NCI-H526 treated with DMSO at 0.1 percent for 48 hours (cell line): Measurements from ENCODE around the gene RANBP3L.
"Not testable (repeated sequence)": the region's sequence is repeated elsewhere in the genome, so short reads cannot be mapped to it uniquely, and the experiment has no call there.

Source experiments
- DNase-seq: peaks from one replicate; lab custom pipeline; 2025; lab: John Stamatoyannopoulos, UW

RANBP3L gene

DNA sequence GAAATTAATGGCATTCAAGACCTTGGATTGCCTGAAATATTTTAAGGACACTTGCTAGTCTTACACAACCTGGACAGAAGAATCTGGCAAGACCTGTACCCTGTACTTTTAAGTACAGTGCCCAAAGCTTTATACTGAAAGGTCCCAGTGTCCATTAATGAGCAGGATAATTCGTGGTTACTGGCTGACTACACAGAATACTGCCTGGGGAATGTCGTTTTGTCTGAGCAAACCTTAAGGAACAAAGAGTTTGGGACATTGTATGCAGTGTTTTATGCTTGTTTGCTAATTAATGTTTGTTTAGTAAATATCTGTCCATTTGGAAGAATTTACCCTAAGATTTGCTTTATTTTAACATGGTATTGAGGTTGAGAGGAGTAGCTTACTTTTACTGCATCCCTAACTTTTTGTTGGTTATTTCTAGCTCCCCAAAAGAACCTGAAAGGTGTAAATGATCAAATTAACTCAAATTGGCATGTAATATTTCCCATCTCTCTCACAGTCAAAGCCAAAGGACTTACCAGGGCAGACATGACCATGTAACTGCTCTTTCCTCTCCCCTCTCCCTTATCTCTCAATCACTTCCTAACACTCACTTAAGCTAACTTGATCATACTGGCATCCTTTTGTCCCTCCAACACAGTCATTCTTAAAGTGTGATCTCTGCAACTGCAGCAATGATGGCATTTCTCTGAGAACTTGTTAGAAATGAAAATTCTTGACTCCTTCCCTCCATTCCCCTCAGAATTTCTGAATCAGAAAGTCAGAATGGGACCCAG is 15.7 kb downstream of the RANBP3L start:
- DNase-seq, result no peak

DNA sequence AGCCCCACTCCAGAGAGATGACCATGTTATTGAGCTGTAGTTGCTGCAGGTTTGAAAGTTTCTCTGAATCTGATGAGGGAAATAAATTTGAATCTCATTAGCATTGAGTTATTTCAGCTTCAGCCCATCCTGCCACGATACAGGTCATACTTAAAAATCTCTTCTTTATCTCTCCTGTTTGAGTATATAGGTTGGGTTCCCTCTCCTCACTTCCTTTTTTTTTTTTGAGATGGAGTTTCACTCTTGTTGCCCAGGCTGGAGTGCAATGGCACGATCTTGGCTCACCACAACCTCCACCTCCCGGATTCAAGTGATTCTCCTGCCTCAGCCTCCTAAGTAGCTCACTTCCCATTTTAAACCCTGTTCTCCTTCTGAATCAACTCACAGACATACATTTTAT is 17.9 kb downstream of the RANBP3L start:
- not testable (repeated sequence) for DNase-seq

DNA sequence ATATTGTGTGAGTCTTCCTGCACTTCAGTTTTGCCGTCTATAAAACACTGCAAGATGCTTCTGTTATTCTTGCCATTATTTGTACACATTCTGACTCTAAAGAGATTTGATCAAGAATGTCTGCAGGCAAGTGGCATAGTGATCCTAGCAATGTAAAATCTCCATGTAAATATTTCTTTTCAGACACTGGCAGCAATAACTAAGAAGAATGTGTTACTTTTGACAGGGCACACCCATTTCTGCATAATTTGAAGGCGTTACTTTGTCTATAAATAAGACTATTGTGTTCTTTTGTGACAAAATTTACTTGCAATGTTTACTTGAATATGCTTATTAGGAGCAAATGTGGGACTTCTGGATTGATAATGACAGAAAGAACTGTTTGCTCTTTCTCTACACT is 20.1 kb downstream of the RANBP3L start:
- DNase-seq, result no peak

DNA sequence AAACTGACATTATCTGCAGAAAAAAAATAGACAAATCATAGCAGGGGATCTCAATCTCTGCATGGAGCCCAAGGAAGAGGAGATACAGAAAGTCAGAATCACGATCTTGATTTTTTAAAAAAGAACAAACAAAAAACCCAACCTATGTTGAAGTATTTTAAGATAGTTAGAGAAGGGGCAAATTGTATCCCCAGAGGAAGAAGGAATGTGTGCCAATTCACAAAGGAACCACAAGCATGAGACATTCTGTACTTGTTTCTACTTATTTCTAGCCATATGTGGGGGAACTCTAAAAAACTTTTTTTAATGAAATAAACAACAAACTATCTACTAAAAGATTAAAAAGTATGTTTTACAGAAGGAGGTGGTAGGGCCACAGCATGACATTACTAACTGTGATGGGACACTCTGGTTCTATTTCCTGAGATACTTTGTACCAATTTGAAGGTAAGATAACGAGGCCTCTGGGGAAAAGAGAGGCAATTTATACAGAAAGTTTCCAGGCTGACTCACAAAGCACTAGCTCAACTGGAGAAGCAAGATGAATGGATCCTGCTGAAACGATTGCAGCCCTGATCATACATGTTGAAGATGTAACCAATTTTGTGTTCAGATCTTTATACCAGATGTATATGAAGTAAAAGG is 22.5 kb downstream of the RANBP3L start:
- DNase-seq, result no peak

DNA sequence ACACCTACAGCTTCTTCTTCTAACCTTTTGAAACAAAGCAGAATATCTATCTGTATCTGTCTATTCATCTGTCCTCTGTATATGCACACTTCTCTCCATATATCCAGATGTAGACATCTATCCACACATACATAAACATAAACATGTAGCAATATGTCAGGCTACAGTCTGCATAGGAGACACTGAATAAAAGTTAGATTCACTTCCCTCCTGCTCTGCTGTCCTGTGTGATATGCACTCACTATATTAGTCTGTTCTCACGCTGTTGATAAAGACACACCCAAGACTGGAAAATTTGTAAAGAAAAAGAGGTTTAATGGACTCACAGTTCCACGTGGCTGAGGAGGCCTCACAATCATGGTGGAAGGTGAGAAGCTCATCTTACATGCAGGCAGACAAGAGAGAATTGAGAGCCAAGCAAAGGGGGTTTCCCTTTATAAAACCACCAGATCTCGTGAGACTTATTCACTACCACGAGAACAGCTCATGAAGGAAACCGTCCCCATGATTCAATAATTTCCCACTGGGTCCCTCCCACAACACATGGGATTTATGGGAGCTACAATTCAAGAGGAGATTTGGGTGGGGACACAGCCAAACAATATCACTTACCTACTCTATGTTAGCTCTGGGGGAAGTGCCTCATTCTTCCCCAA is 24.1 kb downstream of the RANBP3L start:
- no peak for DNase-seq

DNA sequence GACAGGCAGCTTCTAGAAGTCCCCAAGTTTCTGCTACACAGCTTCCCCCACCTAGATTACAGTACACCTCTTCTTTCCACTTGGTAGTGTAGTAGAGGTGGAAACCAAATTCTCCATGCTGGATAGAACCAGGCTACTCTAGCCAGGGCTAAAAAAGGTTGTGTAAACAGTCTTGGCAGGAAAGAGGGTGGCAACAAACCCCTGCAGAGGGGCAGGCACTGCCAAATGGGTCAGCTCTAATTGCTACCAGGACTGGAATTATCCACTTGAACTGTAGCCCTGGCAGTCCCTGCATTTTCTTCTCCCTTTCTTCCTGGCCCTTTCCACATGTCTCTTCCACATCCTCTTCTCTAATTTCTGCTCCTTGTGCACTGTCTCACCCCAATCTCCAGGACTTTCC is 24.8 kb downstream of the RANBP3L start:
- DNase-seq, result no peak

DNA sequence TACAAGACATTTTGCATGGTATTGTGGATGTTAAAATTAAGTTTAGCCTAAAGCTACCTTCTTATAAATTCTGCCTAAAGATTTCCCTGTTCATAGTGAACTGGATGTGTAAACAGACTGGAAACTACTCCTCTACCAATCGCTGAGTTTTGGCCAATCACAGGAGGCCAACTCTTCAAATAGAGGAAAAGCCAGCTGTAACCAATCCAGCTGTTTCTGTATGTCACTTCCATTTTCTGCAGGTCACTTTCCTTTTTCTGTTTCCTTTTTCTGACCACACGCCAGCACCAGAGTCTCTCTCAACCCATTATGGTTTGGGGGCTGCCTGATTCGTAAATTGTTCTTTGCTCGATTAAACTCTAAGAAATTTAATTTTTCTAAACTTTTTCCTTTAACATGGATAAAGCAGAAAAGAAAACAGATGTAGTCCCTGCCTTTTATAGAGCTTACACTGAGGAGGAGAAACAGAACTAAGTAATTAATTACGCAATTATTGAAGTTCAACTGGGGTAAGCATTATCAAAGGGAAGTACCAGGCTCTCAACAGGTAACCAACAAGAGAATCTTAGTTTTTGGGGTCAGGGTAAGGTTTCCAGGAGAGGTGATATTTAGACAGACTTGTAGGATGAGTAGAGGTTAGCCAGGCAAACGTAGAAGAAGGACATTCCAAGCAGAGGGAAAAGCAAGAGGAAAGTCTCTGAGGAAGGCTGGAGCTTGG is 27.7 kb downstream of the RANBP3L start:
- DNase-seq, result no peak

DNA sequence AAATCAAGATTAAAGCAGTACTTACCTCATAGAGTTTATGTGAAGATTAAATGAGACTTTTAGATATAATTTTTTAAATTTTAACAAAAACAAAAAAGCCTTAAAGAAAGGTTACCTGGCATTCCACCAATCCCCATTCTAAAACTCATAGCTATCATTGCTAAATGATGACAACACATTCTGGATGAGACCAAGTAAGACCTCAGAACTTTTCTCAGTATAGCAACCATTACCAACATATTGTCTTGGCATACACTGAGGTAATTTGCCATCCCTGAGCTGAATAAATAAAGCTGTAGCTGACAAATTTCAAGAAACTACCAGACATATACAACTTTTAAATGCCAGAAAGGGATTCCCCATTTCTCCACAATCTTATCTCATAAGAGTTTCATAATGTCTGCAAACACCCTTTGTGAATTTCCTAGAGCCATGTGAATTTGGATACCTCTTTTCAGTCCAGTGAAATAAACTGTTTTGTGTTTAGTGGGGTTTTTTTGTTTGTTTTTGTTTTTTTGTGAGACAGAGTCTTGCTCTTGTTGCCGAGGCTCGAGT is 29.5 kb downstream of the RANBP3L start:
- no peak for DNase-seq

DNA sequence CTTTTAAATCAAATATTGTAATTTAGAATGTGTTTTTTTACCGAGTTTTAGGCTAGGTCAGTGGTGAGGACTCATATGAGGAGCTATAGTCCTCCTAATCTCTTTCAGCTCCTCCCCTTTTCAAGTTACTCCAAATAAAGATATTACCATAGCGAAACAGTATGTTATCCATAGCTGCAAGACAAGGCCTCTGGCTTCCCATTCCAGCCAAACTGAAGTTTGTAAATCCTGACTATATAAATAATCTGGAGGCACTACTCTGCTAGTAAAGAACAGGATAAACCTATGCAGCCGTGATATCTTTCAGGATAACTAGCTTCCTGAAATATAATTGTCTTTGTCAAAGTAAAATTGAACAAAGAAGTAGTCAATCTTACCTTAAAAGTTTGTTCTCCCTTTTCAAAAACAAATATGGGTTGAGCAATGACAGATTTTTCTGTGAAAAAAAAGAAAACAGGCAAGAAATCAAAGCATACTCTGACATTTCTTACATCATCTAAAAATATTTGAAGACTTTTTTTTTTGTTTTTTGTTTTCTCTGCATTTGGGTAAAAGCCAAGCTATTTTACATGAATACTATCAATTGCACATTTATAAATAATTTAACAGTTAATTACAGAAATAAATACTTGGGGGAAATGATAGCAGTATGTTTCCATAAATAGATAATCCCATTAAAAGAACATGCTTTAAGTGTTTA is 30.7 kb downstream of the RANBP3L start:
- no peak for DNase-seq

DNA sequence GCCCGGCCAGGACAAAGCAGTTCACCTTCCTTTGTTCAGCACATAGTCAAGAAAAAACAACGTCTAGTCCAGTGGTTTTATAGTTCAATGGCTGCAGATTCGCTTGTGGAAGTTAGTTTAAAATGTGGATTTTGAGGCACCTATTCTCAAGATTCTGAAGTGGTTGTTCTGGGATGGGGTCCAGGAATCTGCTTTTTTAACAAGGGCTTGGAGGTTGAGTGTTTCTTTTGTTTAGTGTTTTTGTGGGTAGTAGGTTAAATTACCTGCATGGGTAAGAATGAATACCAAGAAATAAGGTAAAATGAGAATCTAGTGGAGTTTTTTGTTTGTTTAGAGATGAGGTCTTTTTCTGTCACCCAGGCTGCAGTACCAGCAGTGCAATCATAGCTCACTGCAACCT is 31.5 kb downstream of the RANBP3L start:
- DNase-seq, result no peak

DNA sequence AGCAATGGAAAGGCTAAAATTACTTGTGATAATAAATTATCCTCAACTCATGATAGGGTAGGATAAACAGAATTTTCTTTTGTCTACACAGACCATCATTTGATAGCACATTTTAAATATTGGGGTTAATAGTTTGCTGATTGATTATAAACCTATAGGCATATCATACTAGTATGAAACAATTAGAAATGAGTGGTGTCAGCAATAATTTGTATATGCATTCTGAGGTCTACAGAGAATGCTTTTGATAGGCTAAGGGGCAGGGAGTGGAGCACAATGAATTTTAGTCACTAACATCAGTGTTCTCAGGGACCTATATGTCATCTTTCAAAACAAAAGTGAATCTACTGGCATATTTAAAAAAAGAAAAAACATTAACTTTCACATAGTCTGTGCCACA is 32.2 kb downstream of the RANBP3L start:
- no peak for DNase-seq

DNA sequence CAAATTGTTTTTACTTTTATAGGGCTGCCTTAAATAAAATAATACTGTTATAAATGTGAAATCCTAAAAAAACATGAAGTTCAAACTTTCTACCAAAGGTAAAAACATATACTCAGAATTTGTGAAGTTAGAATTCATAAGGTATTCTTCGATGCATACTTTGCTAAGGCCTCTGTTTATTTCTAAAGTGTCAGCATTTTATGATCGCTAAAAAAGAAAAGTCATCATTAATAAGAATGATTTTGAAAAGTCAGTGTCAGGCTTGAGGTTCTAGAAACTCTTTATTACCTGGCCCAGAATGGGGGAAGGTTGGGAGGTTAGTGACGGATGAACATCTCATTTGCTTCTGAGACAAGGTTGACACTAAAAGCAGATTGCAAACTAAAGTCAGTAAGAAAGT is 33.8 kb downstream of the RANBP3L start:
- no peak for DNase-seq

DNA sequence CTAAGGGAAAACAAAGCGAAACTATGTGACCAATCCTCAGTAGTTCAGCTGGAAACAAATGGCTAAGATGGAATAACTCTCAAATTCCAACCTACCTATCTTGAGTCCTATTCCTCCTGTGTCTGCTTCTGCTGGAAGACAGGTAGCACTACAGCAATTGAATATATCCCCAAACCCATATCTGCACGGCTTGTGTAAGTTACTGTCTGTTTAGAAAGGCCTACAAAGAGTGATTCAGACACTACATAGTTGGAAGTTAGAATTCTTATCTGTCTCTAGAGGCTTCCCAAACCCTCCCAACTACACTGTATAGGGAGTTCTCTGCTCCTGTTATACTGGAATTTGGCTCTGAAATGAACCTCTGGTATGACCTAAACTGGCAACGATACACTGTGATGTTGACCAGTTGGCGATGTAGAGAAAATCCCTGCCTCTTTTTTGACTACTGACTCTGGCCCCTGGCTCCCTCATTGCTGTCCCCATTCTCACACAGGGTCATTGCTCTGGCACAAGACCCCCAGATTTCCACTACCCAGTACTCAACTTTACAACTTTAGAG is 37.4 kb downstream of the RANBP3L start:
- DNase-seq, result no peak

DNA sequence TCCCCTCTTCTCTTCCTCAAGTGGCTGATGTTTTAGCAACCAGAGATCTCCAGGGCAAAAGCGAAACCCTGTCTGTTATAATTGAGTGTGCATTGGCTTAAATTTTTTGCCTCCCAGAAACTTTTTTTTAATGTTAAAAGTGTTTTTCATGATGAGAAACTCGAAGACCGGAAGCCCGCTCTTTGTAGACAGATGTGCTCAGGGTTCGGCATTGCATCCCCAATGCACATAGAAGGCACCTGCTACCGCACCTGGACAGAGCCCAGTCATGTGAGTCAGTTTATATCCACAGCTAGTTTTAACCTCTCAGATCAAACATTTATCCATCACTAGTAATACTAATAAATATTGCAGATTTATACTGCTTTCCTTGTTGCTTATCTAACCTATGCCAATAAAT is 40.5 kb downstream of the RANBP3L start:
- no peak for DNase-seq

DNA sequence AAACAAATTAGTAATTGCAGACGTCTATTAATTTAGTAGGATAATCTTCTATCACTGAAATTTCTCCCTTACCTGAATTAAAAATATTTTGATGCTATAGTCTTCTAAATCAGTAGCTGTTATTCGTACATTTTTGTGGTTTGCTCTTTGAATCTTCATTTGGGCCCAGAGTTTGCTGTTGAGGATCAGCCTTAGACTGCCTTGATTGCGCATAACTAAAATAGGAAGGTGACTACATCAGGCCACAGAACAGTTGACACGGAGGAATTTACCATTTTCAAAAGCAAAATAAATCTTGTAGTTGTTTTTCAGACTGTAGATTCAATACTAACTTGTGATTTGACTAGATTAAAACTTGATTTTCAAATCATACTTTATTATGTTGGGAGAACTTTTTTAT is 48.1 kb downstream of the RANBP3L start:
- DNase-seq, result no peak

DNA sequence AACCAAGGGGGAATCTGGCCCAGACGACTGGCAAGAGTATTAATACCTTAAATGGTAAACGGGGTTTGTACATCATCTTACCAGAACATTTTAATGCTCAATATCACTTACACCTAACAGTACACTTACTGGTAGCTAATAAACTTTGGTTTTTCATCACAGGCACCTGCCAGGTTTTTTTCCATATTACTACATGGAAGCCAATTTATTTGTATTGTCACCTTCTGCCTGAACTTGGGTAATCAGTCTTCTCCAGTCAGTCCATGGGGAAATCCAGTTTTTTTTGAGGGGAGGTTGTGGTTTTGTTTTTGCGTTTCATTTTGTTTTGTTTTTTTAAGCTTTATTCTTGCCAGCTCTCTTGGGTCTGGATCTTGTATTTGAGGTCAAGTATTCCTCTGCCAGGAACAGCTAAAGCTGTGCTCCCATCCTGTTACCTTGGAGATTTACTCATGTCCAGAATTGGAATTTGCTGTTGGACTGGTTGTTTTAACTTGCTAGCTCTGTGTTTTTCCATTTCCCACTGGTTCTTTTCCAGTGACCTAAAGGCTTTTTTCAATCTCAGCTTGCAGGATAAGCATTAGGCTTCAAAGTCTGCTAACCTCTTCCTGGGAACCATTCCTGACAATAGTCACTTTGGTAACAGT is 48.9 kb downstream of the RANBP3L start:
- no peak for DNase-seq

DNA sequence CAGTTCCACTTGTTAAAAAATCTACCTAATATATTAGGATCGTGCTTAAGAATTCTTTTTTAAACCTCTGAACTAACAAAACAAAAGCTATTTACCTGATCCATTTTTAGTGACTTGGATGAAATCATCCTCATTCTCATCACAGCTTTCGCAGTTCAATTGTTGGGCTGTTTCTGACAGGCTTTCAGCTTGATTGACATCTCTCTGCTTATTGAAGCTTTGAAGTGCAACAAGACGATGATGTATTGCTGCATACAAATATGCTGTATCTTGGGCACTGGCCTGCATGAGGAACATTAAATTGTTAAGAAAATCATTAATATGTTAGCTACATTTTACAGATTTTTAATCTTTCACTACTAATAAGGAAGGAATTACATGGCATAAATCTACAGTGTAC is 50.5 kb downstream of the RANBP3L start:
- no peak for DNase-seq

DNA sequence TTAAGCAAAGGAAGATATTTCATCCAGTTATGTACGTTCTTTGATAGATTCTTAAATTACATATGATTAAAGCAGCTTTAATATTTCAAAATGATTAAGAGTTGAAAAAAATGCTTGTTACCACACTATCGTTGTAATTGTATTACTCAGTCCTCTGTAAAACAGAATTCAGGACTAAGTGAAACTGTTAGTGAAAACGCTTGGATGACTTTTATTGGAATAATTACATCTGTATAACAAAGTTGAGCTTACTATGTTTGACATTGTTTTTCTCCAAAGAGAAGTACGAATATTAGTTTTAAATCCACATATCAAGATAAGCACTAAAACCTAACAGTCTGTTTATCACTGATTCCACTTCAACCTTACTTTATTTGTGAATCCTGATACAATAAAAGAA is 51.3 kb downstream of the RANBP3L start:
- no peak for DNase-seq

DNA sequence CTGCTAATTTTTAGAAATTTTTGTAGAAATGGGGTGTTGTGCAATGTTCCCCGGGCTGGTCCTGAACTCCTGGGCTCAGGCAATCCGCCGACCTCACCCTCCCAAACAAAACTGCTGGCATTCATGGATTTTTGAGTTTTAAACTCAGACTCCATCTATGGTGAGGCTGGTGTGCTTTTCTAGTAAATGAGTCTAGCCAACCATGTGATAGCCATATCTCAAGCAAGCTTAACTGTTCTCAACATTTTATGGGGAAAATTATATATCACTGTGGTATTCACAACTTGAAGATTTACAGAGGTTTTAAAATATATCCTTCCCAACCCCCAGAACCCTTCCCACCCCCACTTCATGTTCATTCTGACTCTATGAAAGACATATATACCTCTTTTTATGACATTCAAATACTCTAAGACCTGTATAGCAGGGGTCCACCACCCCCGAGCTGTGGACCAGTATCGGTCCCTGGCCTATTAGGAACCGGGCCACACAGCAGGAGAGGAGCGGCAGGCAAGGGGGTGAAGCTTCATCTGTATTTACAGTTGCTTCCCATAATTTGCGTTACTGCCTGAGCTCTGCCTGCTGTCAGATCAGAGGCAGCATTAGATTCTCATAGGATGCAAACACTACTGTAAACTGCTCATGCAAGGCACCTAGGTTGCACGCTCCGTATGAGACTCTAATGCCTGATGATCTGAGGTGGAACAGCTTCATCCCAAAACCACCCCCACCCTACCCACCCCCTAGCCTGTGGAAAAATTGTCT is 55.5 kb downstream of the RANBP3L start:
- DNase-seq, result no peak

DNA sequence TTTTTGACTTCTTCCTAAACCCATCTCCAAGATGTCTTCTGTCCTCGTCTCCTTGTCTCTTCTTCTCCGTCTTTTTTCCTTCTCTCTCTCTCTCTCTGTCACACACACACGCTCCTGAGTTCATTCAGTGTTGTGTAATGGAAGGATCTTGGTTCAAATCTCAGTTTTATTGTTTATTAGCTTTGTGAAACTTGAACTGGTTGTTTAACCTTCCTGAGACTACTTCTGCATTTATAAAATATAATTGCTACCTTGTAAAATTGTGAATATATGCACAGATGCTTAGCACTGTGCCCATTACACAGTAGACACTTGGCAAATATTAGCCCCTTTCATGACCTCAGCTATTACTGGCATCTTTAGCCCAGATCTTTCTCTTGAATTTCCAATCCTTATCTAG is 57.6 kb downstream of the RANBP3L start:
- no peak for DNase-seq
